GM18520 (cell line): ENCODE measurements around the gene FUT1.
"Not testable (repeated sequence)": the region's sequence is repeated elsewhere in the genome, so short reads cannot be mapped to it uniquely, and the experiment has no call there.

ENCODE experiments used
- ATAC-seq: cut with Tn5 transposase; IDR thresholded peaks from one replicate; pipeline ENCODE4 v1.9.1; 2021; ENCODE audit not compliant: unreplicated experiment

FUT1 gene

DNA sequence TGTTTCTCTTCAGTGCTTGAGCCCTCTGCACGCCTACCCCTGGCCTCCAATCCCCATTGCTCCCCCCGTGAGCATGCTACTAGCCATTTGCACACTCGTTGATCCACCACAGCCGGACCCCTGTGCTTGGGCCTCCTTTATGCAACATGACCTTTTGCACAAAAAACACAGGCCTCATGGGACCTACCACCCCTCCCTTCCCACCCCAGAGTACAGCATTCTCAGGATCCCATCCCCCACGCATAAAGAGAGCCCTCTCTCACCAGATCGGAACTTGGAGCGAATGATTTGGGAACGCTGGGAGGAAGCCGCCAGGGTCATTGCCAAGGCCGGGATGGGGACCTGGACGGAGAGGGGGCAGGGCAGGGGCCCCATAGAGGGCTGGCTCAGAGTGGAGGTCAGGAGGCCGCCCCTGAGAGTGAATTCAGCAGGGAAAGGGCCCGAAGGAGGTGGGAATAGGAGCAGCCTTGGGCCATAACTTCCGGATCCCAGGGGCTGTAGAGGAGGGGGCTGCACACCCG, 33.7 kb downstream of the FUT1 start:
- no peak for ATAC-seq

DNA sequence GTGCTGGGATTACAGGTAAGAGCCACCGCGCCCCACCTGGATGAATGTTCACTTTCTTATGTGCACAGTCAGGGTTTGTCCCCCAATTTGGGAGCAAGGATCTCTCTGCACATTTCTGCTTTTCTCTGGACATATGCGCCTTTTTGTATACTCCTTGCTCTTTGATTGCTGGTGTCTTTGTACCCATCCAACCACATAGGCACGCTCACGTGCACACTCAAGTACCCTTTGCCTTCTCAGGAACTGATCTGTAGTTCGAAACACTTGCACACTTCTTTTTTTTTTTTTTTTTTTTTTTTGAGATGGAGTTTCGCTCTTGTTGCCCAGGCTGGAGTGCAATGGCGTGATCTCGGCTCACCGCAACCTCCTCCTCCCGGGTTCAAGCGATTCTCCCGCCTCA, 34.3 kb downstream of the FUT1 start:
- not testable (repeated sequence) for ATAC-seq

DNA sequence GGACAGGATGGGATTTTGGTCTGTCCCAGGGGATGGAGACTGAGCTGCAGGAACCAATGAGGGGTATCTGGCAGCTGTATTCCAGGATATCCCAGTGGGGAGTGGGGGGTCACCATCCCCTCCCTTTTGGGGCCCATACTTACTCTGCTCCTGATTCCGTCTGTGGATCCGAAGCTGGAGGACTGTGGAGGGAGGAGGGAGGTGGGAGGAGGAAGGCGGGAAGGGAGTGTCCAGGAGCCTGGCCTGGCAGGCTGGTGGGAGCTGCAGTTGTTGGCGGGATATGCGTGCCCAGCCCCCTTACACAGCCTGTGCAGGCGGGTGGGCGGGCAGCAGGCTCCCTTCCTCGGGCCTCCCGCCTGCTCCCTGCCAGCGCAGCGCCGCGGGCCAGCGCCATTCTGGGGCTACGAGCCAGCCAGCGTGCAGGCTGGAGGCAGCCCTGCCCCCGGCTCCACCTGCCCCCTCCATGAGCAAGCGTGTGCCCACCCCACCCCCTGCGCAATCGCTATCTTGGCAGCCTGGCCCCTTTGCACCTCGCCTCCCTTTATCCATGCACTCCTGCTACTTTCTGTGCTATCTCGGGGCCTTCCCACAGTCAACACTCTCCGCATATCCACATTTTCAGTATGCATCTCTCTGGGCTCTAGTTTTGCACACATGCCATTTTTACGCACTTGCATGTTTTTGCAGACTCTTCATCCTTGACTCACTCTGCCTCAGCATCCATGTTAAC, 35.7 kb downstream of the FUT1 start:
- ATAC-seq = no peak

DNA sequence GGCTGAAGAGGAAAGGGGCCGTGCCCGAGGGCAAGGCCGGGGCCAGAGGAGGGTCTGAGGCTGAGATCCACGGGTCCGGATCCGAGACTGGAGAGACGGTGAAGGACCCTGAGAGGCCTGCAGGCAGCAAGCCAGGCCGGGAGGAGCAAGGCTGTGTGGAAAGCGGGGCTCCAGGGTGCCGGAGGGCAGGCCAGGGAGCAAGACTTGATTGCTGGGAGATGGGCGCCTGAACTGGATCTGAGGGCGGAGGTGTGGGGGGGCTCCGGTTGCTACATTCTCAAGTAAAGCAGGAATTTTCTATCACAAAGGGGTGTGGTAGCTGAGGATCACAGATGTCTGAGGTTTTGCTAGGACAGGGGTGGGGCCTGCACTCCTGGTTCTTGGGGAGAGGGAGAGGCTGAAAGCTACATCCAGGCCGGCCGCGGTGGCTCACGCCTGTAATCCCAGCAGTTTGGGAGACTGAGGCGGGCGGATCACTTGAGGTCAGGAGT, 36.7 kb downstream of the FUT1 start:
- ATAC-seq = no peak

DNA sequence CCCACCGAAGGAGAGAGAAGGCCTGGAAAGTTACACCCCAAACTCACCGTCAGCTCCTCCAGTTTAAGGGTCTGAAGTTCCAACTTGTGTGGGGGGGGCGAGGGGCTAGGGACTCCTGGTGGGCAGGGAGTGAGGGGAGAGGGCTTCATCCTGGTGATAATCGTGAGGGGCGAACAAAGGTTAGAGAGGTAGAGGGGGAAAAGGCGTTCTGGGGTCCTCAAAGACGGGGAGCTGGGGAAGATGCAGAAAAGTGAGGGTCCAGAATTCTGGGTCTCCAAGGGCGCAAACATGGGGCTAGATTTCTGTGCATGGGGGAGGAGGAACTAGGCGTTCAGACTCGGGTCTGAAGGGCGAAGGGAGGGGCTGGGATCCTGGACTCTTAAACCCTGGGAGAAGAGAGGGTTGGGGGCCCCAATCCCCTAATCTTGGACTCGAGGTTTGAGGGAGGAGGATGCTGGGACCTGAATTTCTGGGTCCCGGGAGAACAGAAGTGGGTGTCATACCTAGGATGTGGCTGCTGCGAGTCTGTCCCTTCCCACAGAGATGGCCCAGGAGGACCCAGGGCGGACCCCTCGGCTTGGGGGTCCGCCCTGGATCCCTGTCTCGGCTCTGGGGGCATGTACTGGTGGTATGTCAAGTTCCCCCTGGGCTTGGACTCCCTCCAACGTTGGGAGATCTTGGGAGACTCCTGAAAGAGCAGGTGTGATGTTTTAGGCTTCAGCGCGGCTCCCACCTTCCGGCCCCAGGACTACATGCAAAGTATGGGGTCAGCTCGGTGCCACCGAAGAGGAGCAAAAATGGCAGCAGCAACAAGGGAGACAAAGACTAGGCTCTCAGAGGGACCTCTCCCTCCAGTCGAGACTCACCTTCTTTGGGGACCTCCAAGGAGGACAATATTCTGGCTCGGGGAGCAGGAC, 37.4 kb downstream of the FUT1 start:
- no peak for ATAC-seq

DNA sequence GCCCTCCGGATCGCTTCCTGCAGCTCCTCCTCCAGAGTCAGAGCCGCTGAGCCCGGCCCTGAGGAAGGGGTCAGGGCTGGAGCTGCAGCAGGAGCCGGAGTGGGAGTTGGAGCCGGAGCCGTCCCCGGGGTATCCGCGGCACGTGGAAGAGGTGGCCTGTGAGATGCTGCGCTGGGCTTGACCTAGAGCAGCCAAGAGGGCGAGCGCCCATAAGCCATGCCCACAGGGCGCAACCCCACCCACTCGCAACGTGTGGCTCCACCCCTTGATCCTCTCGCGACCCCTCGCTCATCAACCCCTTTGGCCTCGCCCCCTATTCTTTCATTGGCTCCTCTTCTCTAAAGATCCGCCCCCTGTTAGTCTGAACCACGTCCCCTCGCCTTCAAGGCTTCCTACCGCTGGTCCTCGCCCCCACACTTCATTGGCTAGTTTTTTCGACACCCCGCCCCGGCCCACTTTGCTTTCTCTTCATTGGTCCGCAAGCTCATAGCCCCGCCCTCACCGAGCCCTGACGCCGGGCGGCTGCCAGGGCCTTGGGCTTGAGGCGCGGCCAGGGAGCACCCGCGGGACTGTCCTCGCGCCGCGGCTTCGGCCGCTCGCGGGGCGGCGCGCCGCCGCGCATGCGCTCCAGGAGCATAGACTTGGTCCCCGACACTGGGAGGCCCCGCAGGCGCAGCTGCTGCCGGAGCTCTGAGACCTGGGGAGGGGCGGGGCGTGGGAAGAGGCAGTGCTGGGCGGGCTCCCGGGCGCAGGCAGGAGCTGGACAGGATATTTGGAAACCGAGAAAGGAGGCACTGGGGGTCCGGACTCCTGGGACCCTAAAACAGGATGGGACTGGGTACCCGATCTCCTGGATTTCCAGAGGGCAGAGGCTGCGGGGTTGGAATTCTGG, 38.3 kb downstream of the FUT1 start:
- ATAC-seq = peak; percentile 86

DNA sequence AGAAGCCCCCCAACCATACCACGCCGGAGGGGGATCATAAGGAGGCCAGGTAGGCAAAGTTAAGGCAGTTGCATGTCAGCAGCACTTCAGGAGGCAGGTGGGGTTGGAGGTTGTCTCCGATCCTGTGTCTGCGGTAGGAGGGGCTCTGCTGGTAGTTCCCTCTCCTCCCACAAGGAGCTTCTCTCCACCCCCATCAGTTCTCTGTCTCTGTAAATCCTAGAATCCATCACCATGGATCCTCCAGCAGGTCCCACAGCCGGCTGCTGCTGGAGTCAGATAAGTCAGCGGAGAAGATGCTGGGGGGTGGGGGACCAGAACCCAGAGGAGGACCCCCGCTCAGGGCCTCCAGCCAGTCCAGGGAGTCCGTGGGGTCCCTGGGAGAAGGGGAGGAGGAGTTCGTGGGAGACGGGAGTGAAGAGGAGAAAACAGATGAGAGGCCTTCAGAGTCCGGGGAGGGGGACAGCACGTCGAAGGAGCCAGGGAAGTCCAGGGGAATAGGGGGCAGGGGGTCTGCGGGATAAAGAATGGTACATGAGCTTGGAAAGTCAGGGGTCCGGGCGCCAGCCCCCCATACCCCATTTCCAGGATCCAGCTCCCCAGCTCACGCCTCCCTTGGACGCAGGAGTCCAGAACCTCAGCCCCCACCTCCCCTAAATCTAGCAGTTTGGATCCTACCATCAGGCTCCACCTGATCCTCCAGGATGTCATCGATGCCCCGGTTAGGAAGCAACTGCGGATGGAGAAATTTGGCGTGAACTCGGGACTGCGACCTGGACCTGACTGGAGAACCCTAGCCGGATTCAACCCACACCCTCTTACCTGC, 39.2 kb downstream of the FUT1 start:
- no peak for ATAC-seq

DNA sequence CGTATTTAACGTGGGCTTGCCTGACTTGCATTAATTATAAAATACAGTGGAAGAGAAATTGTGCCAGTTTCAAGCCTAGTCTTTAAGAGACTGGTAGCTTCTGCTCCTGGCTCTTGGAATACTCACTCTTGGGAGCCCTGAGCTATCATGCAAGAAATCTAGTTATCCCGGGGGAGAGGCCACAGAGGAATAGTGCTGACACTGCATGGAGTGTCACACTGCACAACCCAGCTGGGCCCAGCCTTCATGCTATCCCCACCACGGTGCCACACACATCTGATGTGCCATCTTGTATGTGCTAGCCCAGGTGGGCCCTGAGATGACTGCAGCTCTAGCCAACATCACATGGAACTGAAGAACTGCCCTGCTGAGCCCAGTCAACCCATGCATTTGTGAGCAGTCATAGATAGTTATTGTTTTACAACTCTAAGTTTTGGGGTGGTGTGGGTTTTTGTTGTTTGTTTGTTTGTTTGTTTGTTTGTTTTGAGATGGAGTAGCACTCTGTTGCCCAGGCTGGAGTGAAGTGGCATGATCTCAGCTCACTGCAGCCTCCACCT, 41.3 kb downstream of the FUT1 start:
- no peak for ATAC-seq

DNA sequence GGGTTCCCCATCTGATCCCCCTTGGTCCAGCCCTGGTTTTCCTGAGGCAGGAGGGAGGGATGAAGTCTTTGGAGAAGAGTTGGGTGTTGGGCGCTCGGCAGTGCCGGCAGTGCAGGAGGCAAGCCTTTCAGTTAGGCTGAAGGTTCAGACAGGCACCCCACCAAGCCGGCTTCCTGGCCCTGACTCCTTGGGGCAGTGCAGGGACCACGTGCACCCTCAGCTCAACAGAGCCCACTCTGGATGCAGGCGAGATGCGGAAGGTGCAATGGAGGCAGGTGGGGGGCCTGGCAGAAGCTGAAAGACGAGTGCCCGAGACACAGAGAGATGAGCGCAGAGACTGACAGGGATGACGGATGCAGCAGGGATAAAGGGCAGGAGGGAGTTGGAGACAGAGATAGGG, 44.0 kb downstream of the FUT1 start:
- ATAC-seq = no peak

DNA sequence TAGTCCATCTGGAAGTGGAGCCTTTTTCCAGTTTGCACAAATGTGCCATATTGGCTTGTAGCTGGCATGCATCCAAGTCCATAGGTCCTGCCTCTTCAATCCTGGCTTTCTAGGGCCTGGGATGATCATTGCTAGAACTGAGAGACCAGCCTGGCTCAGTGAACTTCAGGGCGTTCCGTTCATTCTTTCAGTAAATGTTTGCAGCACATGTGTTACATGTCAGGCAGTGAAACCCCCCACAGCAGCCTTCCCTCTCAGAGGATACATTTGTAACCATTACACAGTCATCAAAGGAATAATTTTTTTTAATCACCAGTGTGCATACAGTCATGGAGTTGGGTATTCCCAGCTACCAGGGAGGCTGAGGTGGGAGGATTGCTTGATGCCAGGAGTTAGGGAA, 47.0 kb downstream of the FUT1 start:
- ATAC-seq = no peak

DNA sequence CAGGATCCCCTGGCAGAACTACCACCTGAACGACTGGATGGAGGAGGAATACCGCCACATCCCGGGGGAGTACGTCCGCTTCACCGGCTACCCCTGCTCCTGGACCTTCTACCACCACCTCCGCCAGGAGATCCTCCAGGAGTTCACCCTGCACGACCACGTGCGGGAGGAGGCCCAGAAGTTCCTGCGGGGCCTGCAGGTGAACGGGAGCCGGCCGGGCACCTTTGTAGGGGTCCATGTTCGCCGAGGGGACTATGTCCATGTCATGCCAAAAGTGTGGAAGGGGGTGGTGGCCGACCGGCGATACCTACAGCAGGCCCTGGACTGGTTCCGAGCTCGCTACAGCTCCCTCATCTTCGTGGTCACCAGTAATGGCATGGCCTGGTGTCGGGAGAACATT, 49.1 kb downstream of the FUT1 start:
- ATAC-seq = no peak

DNA sequence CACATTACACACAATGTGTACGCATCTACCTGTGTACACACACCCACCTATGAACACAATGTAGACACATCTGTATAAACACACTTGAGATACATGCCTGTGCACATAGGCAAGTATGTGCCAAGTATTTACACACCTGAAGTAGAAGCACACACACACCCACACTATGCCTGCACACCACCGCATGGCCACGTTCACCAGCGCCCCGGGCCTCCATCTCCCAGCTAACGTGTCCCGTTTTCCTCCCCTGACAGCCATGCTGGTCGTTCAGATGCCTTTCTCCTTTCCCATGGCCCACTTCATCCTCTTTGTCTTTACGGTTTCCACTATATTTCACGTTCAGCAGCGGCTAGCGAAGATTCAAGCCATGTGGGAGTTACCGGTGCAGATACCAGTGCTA, 49.7 kb downstream of the FUT1 start:
- no peak for ATAC-seq

DNA sequence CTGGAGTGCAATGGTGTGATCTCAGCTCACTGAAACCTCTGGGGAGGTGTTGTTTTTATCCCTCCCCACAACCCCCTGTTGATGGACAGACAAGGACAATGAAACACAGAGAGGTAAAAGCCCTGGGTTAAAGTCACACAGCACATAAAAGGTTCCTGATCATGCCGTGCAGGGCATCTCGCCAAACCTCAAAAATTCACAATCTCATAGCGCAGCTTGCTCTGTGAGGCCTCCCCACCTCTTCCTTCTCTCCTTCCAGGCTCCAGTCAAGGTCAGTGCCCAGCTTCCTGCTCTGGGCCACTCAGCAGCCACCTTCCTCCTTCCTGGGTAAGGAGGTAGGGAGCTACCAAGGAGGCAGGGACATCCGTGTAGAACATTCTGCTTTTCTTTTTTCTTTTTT, 54.4 kb downstream of the FUT1 start:
- no peak for ATAC-seq
